WERI-Rb-1 (cell line): ENCODE results near the gene MRPS34.

ENCODE experiments used
- DNase-seq: peaks from one replicate; pipeline ENCODE4 v3.0.0-alpha.2; 2020
- H3K27ac ChIP-seq: fragments of 250-450 bp; sonication (Bioruptor Pico); 2 replicates; pipeline ENCODE4 v1.5.1; 2020; ENCODE audit warnings: mild to moderate bottlenecking, moderate library complexity
- H3K27me3 ChIP-seq: fragments of 250-450 bp; sonication (Bioruptor Pico); 2 replicates; pipeline ENCODE4 v1.5.1; 2021; ENCODE audit warnings: mild to moderate bottlenecking, low read depth, moderate library complexity; ENCODE audit not compliant: insufficient read depth, severe bottlenecking
- H3K36me3 ChIP-seq: fragments of 250-450 bp; sonication (Bioruptor Pico); 2 replicates; pipeline ENCODE4 v1.5.1; 2020; ENCODE audit warnings: mild to moderate bottlenecking, moderate library complexity
- H3K4me3 ChIP-seq: 2 replicates; pipeline ENCODE4 v1.5.1; 2011; ENCODE audit warnings: low read depth, mild to moderate bottlenecking, control low read depth, low read length
- H3K9me3 ChIP-seq: fragments of 250-450 bp; sonication (Bioruptor Pico); 2 replicates; pipeline ENCODE4 v1.5.1; 2021; ENCODE audit warnings: mild to moderate bottlenecking, moderate library complexity; ENCODE audit not compliant: severe bottlenecking
- CTCF ChIP-seq: IDR thresholded peaks from 2 replicates; pipeline ENCODE4 v1.5.1; 2011; ENCODE audit warnings: low read depth, mild to moderate bottlenecking, control low read depth, inconsistent platforms, low read length

The MRPS34 gene

DNA sequence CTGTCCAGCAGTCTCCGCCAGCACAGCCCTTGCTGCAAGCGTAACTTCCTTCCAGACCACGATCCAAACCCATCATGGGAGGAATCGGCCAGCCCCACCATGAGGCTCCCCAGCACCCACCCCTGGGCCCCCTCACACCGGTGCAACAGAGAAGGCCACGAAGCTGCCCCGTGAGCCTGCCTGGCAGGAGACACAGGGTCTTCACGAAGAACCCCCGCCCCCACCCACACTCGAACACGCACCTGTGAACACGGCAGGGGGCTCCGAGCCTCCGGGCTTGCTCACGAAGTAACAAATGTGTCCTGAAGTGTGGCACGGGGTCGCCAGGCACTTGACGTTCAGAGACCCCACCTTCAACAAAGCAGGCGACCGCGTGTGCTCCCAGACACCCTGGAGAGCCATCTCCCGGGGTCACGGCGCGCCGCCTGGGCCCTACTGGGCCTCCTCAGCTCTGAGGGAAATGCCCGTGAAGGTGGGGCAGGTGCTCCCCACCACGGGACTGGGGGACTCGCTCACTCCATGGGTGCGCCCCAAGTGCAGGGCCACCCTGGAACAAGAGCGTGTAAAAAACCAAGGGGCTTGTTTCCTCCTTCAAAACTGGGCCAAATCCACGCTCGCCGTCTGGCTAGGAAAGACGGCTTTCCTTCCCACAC is 46.1 kb upstream of the MRPS34 start:
- no peak for TF ChIP-seq CTCF
- Histone ChIP-seq H3K27ac (no peak overlapping the region), H3K27me3 (no peaks in the 10 kb centered on the region), H3K9me3 (no peaks in the 10 kb centered on the region), H3K4me3 (no peak overlapping the region), H3K36me3 (peaks cover 34% of the 10 kb centered on the region)
- no peak for DNase-seq

DNA sequence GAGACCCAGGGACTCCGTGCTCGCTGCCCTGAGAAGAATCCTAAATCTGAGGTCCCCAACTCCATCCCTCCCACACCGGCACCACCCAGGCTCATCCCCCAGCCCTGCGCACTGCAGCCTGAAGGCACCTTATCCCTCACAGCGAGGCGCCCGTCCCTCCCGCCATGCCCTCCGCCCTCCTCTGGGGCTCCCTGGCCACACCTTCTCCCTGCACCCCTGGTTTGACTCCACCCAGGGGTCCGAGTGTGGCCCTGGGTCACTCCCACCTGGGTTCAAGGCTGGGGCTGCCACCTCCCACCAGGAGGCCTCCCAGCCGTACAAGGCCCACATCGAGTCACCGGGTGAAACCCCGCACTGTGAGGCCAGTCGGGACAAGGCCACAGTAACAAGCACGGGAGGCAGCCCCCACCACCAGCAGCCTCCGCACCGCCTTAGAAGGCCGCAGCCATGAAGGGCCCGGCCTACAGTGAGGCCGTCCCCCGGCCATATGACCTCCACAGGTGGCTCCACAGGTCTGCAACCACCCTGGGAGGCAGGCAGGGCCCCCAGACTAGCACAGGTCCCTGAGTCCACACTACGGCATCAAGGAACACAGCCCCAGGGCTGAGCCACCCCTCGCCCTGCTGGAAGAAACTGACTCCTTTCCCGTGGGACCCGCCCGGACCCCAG is 45.4 kb upstream of the MRPS34 start:
- TF ChIP-seq CTCF: no peak
- H3K27ac ChIP-seq: no peak overlapping the region
- no peak overlapping the region for H3K4me3 ChIP-seq
- DNase-seq: no peak
- no peaks in the 10 kb centered on the region for H3K27me3 ChIP-seq
- H3K9me3 ChIP-seq: no peaks in the 10 kb centered on the region
- peaks cover 34% of the 10 kb centered on the region for H3K36me3 ChIP-seq

GRCh38 chr16:1817716-1818115 is 44.8 kb upstream of the MRPS34 start:
- Histone ChIP-seq H3K4me3 (no peak overlapping the region), H3K27me3 (no peaks in the 10 kb centered on the region), H3K27ac (no peak overlapping the region), H3K9me3 (no peaks in the 10 kb centered on the region), H3K36me3 (peaks cover 31% of the 10 kb centered on the region)
- no peak for TF ChIP-seq CTCF
- DNase-seq: no peak

DNA sequence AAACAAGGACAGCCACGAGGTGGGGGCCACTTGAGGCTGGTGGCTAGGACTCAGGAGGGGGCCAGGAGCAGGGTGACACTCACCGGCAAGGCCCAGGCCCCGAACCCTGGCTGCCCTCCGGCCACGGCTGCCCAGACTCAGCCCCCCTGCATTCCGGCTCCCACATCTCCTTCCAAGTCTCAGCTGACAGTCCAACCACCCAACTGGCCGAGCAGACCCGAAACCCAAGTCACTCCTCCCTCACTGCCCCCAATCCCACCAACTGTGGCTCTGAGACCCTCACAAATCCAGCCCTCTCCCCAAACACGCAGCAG is 44.3 kb upstream of the MRPS34 start:
- no peaks in the 10 kb centered on the region for H3K9me3 ChIP-seq
- no peaks in the 10 kb centered on the region for H3K27me3 ChIP-seq
- no peak for TF ChIP-seq CTCF
- DNase-seq: no peak
- no peak overlapping the region for H3K4me3 ChIP-seq
- no peak overlapping the region for H3K27ac ChIP-seq
- H3K36me3 ChIP-seq: peaks cover 26% of the 10 kb centered on the region

DNA sequence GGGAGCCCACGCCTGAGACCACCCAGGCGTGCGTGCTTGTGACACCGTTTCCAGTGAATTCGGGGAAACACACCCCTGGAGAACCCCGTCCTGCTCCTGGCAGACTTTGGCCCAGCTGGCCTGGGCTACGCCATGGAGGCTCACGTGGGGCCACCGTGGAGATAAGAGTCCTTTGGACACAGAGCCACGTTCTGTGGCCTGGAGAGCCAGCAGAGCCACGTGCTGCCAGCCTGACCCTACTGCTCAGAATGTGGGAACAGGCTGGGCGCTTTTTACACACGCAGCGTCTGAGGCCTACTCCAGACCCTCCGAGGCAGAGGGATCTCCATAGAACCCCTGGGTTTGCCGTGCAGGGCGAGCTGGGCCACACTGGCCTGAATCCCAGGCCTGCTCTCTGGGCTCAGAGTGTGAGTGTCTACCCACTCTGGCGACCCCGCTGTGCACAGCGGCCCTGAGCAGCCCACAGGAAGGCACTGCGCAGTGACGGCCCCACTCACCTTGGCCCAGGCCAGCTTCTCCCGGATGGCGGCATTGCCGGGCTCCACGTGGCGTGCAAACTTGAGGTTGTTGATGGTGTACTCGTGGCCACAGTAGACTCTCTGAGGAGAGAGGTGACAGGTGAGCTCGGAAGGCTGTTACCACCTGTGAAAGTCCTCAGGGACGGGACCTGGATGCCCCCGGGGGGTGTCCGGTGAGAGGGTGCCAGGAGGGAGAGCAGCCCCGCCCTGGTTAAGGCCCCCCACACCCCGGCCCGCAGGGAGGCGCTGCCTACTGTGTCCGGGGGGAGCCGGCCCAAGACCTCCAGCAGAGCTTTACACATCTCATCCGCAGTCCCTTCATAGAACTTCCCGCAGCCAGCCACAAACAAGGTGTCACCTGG is 43.7 kb upstream of the MRPS34 start:
- Histone ChIP-seq H3K27ac (no peak overlapping the region), H3K27me3 (no peaks in the 10 kb centered on the region), H3K9me3 (no peaks in the 10 kb centered on the region), H3K36me3 (peaks cover 25% of the 10 kb centered on the region), H3K4me3 (no peak overlapping the region)
- DNase-seq: no peak
- no peak for TF ChIP-seq CTCF
